Activated T-cell treated with anti-CD3 and anti-CD28 coated beads for 24 hours (primary cell): ENCODE results near the gene CA10.

Experiments used
- DNase-seq: peaks from one replicate; pipeline ENCODE4 v3.0.0-alpha.2; 2020; ENCODE audit warnings: low read depth

Gene CA10

DNA sequence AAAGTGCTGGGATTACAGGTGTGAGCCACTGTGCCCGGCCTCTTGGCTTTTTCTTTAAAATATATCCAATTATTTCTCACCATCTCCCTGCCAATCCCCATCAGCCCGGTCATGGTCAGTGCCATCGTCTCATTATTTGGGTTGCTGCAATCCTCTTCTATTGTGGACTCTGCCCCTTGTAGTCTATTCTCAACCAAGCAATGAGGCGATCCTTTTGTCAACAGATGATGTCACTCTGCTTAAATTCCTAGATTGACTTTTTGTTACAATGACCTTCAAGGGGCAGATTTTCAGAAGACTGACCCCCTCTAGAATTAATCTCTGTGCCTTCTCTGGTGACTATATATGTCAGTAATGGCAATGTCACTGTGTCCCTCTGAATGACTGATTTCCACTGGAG is 513.5 kb downstream of the CA10 start:
- DNase-seq, result no peak

DNA sequence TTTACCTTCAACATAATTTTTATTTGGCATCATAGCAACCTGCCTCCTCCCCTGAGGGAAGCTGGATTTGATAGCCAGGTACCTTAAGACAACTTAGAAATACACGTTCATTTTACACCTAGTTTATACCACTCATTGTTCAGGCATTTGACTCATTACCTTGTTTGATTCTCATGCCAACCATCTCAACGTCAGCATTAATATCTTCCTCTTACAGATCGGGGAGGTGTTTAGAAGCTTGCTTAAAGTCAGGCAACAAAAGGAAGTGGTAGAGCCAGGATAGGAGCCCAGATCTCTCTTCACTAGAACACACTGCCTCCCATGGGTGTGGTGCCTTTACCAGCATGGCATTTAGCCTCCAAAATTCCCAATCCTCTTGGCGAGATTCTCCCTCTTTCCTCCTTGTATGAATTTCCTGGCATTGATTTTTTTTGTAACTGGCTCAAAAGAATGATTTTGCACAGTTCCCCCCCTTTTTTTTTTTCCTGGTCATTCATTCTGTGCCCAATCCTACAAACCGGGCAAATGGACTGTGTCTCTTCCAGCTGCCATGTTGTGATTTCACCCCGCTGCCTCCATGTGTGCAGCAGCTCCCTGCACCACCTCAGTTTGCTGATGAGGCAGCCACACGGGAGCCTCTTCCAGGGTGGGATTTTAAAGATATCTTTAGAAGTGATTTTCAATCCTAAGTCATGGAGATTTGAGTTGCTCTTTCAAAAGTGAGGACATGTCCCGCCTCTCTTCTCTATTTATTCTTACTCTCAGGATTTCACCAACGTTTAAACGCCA is 514.6 kb downstream of the CA10 start:
- no peak for DNase-seq

DNA sequence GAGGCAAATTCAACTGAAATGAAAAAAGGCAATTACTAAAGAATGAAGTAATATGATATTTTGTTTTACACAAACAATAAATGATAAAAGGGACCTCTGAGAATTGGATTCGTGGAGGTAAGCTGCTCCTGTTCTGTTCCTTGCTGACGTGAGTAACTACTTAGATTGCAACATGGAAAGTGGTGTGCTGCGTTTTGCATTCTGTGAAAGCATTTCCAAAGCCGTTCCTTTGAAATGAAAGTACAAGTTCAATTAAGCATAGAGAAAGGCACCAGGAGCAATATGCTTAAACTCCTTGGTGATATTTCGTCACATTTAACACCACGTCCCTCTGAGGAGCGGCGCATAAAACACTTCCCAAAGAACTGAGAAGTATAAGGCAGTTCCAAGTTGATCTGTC is 516.5 kb downstream of the CA10 start:
- no peak for DNase-seq

DNA sequence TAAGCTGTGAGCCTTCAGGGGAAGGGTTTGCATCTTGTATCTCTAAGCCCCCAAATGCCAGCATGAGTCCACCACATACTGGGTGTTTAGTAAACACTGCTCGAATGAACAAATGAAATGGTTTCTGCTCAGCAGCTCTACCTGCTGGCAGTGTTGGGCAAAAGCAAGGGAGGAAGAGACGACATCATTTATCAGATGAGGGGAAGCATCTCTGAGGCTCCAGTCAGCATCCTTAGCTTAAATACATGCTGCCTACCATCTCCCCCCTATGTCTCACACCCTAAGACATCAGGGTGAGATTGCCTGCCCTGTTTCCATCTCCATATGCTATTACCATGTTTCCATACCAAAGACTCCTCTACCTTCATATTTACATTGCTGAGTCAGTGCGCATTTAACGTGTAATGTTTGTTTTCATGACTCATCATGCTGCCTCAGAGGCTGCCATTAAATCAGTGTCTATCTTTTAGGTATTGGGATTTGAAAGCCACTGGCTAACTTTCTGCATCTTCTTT is 518.3 kb downstream of the CA10 start:
- no peak for DNase-seq

DNA sequence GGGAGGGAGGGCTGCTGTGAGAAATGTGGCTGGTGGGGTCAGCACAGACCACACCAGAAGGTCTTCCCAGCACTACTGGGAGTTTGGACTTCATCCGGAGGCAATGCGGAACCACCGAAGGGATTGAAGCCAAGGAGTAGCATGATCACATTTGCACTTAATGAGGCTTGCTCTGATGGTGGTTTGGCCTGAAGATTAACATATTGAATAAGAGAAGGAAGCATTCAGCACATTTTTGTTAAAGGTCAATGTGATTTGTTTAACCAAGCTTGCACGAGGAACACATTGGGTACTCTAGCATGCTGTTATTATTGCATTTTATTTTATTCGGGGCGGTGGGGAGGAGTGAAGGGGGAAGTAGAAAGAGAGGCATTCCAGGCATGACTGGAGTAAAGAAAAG is 519.5 kb downstream of the CA10 start:
- DNase-seq, result no peak

DNA sequence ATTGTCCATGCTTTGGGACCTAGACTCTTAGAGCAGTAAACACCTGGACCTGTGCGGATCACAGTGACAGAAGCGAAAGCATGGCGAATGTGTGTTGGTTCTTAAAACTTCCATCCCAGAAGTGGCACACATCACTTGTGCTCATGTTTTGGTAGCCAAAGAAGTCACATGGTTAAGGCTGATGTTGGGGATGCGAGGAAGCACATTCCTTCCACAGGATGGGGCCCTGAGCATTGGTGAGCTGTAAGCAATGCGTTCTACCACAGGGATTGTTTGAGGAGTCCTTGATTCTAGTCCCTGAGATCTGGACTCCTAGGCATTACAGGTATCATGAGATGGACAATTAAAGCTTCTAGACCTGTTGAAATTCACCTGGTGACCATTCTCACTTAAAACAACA is 522.2 kb downstream of the CA10 start:
- DNase-seq, result no peak

DNA sequence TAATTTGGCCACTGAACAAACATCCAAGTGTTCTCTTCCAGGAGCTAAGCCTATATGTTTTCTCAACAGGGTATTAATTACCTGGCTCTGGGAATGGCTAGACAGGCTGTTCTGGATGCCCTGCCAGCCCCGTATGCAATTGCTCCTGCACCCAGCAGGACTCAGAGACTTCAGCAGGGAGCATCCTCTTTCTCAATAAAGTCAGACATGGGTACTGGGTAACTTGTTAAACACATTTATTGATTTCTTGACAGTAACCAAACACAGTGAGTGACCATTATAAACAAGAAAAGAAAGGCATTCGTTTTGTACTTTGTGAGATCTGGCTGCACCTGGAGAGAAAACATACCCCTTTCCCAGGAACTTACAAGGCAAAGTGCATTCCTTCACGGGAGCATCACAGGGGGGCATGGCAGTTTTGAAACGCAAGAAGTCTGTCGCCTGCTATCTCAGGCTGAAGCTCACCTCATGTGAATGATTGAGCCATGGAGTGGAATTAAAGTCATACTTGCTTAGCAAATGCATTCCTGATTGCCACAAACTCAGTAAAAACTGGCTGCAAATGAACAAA is 528.3 kb downstream of the CA10 start:
- no peak for DNase-seq

DNA sequence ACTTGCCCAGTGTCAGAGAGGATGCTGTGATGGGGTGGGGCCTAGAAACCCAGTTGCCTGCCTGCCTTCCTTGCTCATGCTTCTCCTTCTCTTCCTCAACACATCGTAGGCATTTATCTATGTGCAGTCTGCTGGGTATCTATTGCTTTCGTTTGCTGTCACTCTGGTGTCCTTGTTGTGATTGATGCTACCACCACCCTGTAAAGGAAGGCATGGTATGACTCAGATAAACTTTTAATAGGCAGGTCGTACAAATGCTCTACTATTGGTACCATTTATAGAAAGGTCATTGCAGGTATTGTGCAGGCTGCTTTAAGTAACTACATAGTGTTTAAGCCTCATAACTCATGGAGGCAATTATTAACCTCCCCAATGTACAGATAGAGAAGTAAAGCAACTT is 529.3 kb downstream of the CA10 start:
- no peak for DNase-seq

DNA sequence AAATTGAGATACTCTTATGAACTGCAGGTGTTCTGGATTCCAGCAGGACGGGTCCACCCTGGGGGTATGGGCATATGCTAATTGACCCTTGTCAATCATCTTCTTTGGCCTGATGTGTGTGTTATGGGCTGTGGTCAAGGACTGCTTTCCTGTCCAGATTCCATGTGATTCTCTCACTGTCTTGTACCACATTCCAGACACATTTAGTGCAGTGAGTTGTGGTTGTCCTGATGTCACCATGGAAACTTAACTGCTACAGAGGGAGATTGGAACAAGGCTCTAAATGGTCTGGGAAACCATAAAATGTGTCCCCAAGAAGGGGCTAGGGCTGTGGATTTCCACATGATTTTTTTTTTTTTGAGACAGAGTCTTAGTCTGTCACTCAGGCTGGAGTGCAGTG is 530.7 kb downstream of the CA10 start:
- no peak for DNase-seq

DNA sequence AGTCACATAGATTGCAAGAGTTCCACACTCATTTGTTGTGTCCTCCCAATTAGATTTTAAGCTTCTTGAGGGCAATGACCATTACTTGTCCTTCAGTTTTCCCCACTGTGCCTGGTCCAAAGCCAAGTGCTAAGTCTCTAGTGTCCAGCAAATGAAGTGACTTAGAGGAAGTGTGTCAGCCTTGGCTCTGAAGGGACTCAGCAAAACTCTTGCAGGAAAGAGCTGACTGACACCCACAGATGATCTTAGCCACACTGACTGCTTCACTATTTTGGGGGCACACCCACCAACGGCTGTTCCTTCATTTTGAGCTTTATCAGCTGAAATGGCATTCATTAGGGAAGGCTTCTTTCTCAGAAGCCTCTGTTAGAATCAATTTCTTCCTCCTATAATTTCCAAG is 540.0 kb downstream of the CA10 start:
- no peak for DNase-seq

DNA sequence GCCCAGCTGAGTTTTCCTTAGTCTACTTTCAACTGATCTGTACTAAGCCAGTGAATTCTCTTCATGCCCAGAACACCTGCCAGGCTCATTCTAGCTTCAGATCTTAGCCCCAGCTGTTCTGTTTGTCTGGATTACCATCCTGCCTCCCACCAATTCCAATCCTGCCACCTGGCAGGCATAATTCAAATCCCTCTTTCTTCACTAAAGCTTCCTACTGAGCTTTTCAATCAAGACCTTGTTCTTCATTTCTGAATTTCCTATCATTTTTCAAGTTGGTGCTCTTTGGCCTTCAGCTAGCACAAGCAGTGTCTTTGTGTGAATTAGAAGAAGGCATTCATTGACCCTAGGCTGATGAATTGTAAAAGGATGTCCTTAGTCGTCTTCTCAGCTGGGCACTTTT is 540.5 kb downstream of the CA10 start:
- no peak for DNase-seq

DNA sequence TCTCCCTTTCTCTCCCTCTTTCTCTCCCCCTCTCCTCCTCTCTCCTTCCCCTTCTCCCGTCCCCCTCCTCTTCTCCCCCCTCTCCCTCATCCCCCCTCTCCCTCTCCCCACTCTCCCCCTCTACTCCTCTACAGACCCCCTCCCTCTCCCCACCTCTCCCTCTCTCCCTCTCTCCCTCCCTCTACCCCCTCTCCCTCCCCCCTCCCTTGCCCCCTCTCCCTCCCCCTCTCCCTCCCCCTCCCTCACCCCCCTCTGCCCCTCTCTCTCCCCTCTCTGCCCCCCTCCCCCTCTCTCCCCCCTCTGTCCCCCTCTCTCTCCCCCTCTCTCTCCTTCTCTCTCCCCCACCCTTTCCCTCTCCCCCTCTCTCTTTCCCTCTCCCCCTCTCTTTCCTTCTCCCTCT is 545.3 kb downstream of the CA10 start:
- DNase-seq, result no peak

DNA sequence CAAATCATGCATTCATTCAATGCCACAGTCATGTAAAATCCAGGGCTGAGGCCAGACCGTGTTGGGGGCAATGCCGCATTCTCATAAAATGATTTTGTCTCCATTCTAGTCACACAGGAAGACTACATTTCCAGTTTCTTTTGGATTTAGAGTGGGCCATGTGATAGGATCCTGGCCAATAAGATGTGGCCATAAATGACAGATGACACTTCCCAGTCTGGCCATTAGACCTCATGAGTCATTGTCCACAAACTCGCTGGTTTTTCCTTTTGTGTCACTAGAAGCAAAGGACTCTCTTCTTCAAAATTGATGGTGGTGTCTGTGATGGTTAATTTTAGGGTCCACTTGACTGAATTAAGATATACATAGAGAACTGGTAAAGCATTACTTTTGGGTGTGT is 545.8 kb downstream of the CA10 start:
- DNase-seq, result no peak

DNA sequence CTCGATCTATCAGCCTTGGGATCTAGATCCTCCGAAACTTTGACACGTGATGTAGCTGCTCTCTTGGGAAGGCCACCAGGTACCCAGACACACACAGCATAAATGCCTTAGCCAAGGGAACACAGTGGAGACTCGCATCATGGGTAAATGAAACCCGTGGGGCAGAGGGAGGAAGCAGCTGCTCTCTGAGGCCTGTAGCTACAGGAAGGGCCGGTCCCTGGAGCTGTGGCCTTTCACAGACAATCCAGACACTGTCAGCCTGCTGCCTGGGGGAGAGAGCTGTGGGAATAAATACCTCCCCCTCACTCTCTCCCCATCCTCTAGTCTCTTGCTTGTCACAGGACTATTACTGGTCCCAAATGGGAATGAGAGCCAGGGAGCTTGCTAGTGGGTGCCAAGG is 546.9 kb downstream of the CA10 start:
- no peak for DNase-seq

DNA sequence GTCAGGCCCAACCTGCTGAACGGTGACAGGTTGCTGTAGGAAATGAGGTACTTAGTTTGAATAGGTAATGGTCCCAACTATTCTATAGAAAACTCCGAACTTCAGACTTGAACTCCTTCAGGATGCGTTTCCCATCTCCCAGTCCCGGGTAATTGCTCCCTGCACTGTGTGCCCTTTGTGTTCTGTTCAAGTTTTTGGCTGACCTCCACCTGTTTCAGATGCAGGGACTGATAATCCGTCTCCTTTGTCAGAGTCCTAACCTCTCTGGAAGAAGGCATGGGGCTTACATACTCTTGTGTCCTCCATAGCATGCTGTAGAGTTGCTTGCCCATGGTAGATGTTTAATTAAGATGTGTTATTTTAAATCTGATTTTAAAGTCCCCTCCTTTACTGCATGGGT is 547.7 kb downstream of the CA10 start:
- DNase-seq, result no peak

DNA sequence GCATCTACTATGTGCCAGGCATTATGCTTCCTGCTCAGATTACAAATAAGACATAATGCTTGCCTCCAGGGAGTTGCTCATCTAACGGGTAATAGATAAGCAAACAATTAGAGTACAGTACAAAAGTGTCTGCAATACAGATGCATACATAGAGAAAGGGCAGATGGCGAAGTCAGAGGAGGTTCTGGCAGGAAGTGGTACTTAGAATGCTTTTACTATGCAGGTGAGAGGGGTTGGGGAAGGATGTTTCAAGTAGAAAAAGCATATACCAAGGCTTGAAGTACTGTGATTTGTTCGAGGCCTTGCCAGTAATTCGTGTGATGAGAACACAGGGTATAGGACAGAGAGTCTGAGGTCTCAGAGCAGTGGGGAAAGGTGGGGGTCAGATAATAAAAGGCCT is 548.4 kb downstream of the CA10 start:
- no peak for DNase-seq

DNA sequence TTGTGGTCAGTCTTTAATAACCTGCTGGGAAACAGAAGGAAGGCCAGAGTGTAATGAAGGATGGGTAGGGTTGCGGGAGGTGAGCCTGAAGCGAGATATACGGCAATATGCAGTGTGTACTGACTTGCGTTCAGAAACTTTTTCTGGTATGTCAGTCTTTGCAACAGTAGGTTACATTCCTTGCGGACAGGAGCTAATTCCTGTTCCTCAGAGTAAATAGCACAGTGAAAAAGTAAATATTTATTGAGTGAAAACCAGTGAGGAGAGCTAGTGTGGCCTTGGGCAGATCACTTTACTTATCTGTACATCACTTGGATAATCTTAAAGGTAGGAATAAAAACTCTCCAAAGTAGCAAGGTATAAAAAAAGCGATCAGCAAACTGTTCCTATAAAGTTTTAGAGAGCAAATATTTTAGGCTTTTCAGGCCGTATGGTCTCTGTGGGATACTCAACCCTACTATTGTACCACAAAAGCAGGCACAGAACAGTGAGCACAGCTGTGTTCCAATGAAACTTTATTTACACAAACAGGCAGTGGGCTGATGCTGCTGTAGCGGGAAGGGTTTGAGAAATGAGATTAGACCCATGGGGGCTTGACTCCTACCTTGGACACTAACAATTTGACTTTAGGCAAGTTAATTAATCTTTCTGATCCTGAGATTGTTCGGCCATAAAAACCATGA is 550.1 kb downstream of the CA10 start:
- no peak for DNase-seq

DNA sequence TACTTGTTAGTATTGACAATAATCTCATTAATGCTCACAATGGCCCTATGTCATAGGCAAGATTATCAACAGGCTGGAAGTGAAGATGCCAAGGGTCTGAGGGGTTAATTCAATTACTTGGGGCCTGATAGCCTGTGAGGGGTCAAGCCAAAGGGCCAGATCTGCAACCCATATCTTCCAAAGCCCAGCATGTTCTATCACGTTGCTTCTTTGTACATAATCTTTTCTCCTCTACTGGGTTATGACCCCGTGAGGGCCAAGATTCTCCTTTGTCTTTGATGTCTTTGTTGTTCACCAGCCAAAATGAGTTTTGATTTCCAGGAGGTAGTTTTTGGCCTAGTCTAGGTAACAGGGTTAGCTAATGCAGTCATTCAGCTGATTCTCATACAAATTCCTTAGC is 551.0 kb downstream of the CA10 start:
- DNase-seq, result no peak

DNA sequence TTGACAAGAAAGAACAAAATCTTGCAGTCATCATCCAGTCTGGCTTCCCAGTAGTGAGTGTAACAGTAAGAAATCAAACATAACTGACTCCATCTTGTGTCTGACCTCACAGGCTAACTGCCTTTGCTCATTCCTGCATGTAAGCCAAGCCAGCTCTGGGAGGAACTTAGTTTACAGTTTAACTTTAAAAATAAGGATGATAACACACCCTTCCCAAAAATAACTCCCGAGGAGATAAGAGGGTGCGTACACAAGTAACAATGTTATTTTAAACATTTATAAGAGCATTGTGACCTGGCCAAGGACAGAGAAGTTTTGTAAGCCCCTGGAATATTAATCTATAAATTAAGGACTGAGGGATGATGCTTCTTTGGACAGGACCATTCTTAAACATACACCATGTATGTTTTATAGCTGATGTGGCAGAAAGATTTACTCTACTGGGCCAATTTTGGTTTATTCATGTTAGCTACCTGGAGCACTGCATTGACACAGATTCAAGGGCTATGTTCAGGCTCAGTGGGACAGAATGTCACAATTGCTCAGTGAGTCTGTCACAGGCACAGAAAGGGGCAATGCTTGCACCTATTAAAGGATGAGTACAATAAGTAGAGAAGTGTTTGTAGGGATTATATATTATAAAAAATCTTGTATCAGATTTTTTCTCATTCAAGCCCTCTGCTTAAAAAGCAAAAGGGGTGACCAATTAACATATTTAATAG is 554.1 kb downstream of the CA10 start:
- no peak for DNase-seq

DNA sequence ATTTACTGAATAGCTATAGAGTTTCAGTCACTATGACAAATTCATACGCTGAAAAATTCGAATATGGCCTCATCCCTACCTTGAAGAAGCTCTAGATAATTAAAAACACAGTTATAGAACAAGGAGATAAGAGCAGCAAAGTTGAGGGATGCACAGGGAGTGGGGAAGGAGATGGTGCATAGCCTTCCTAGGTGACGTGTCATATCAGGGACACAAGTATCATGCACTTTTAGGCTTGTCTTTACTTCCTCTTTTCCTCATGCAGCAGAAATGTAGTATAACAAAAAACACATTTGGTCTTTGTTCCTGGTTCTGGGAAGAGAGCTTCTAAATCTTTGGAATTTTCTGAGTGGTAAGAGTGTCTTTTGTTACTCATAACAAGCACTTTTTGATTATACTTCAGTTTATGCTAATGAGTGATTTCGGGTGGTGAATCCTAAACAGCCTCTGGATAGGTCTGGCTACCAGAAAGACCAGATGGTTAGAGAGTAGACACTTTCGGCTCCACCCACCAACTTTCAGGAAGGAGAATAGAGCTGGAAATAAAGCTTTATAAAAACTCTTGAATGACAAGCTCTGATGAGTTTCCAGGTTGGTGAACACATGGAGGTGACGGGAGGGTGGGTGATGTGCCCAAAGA is 556.8 kb downstream of the CA10 start:
- no peak for DNase-seq

DNA sequence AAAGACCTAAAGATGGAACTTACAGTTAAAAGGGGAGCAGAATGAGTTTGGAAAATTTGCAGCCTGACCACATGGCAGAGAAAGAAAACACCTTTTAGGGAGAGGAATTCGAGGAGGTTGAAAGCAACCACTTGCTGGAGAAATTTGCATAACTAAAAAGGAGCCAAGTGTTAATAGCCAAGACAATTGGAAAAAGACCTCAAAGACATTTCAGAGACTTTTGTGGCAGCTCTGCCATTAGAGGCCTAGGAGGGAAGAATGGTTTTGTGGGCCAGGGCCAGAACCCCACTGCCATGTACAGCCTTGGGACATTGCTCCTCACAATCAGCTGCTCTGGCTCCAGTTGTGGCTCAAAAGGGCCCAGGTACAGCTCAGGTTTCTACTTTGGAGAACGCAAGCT is 559.7 kb downstream of the CA10 start:
- no peak for DNase-seq

DNA sequence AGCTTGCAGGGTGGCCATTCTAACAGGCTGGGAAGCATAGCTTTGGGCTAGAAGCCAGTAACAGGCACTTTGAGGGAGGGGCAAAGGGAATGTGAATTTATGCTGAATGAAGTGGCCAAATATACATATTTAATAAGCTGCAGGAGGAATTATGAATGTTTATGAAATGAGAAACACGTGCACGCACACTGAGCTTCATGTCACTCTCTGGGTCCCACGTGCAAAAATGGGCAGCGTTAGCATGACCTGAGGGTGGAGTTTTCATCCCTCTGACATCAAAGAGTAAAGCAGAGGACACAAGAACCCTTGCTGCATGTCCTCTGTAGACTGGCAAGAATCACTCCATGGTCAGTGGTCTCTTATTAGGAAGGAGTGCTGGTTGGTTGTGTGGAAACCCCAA is 561.2 kb downstream of the CA10 start:
- no peak for DNase-seq
